GM18517 (cell line): Measurements from ENCODE around the gene CDC42BPA.

Experiments used
- ATAC-seq: cut with Tn5 transposase; IDR thresholded peaks from one replicate; pipeline ENCODE4 v1.9.1; 2021; ENCODE audit warnings: mild to moderate bottlenecking, moderate library complexity; ENCODE audit not compliant: unreplicated experiment

Gene CDC42BPA

DNA sequence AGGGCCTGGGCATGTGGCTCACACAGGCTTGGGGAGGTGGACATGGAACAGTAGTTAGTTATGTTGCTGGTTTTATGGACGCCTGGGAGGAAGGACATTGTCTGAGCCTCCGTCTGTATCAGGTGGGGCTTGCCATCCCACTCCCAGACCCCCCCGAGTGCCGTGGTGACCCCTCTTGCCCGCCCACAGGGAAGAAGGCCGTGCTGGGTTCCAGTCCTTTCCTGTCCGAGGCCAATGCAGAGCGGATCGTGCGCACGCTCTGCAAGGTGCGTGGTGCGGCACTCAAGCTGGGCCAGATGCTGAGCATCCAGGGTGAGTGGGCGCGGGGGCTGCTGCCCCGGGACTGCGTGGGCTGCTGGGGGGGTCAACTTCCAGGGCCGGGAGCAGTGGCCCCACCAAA, 336.5 kb downstream of the CDC42BPA start:
- no peak for ATAC-seq

- ATAC-seq = no peak
Measured at GRCh38 chr1:226981386-226981817, 336.9 kb downstream of the CDC42BPA start.

GRCh38 chr1:226980565-226981385, 337.5 kb downstream of the CDC42BPA start:
- ATAC-seq = no peak

DNA sequence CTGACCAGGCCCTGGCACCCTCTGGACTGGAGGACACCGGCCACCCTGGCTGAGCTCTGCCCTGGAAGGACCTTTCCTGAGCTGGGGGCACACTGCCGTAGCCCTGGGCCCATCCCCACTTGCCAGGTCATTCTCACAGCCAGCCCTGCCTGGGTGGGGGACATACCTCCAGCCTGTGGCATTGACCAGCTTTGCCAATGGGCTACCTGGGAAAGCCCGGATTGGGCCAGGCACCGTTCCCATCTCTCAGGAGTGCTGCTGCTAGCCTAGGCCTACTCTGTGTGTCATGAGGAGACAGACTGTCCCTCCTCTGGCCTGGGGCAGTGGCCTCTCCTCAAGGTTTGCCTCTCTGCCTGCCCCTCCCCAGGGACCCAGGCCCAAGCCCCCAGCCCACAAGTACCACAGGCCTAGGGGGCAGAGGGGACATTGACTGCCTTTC, 338.2 kb downstream of the CDC42BPA start:
- no peak for ATAC-seq

DNA sequence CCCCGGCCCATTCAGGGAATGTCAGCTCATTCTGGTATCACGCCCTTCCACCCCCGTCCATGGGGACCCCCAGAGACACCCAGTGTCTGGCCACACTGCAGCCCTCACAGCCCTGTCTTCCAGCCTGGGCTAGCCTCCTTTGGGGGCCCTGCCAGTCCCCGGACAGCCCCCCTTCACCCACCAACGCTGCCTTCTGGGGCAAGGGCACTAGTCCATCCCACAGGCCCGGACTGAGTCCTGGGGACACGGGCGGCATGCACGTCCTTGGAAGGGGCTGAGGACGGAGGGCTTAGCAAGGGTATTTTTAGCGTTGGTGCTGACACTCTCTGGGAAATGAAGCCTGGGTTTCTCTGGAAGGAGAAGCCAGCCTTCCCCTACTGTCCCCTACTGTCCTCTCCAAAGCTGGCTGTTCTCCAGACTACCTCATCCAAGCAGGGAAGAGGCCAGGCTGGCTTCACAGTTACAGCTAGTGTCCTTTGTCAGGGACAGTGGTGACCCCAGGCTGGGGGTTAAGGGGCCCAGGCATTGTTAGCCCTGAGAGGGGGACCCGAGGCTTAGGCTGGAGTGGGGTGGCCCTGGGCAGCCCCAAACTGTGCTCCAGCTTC, 338.7 kb downstream of the CDC42BPA start:
- no peak for ATAC-seq

GRCh38 chr1:226979115-226979516, 339.2 kb downstream of the CDC42BPA start:
- ATAC-seq = no peak

DNA sequence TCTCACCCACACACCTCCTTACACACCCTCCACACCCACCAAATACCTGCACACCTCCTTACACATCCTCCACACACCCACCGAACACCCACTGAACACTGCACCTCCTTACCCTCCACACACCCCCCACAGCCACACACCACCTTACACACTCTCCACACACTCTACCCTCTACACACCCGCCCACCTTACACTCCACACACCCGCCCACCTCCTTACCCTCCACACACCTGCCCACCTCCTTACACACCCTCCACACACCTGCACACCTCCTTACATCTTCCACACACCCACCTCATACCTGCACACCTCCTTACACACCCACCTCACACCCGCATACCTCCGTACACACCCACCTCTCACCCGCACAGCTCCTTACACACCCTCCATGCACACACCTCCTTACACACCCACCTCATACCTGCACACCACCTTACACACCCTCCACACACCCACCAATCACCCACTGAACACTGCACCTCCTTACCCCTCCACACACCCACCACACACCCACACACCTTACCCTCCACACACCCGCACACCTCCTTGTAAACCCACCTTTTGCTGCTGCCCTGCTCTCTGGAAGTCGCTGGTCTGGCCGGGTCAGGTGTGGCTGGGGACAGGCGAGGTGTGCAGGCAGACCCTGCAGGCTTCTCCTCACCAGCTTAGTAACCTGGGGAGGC, 339.7 kb downstream of the CDC42BPA start:
- ATAC-seq = no peak

GRCh38 chr1:226977643-226978431, 340.5 kb downstream of the CDC42BPA start:
- ATAC-seq = no peak

GRCh38 chr1:226976978-226977642, 341.2 kb downstream of the CDC42BPA start:
- no peak for ATAC-seq

DNA sequence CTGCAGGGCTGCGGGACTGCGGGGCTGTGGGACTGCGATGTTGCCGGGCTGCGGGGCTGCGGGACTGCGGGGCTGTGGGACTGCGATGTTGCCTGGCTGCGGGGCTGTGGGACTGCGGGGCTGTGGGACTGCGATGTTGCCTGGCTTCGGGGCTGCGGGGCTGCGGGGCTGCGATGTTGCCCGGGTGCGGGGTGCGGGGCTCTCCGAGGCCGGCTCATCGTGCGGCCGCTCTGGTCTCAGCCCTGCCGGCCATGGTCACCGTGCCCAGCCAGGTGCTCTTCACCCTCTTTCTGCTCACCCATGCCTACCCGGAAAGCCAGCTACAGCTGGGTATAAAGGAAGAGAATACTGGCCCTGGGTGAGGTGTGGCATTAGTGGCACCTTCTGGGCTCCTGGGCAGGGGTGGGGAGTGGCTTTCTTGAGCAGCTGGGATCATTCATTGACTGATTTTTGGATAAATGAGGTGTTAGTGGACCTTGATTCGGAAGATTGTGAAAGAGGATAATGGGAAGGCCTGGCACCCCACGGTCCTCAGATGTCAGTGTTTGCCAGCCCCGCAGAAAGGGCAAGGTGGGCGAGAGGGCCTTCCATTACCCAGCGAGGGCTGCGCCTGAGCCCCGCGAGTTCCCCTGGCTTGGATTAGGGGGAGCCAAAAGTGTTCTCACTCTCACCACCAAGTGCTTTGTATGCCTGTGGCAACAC, 341.9 kb downstream of the CDC42BPA start:
- ATAC-seq = no peak

GRCh38 chr1:226975259-226976250, 342.7 kb downstream of the CDC42BPA start:
- no peak for ATAC-seq

DNA sequence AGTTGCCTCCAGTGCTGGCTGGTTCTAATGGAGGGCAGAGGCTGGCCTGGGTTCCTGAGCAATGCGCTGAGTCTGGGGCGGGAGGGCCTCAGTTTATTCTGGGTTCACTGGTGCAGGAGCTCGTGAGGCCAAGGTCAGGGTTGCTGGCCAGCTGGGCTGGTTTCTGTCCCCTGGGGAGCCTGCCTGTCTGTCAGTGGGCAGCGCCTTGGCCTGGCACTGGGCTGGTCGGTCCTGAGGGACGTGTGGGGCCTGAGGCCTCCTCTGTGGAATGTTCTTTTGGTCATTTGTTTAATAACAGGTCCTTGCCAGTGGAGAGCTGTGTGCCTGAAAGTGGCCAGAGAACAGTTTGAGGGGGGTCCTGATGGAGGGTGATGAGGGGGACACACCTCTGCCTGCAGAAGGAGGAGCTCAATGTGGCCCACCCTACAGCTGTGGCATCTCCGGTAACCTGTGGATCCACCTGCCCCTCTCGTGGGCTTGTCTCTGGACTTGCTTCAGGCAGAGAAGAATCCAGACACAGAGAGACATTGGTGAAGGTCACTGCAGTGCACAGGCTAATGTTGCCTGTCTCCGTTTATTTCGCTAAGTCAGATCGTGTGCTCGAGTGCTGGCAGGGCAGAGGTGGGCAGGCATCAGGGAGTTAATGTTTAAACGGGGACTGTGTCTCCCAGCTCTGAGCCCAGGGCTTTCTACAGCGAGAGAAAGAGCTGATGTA, 343.6 kb downstream of the CDC42BPA start:
- no peak for ATAC-seq

DNA sequence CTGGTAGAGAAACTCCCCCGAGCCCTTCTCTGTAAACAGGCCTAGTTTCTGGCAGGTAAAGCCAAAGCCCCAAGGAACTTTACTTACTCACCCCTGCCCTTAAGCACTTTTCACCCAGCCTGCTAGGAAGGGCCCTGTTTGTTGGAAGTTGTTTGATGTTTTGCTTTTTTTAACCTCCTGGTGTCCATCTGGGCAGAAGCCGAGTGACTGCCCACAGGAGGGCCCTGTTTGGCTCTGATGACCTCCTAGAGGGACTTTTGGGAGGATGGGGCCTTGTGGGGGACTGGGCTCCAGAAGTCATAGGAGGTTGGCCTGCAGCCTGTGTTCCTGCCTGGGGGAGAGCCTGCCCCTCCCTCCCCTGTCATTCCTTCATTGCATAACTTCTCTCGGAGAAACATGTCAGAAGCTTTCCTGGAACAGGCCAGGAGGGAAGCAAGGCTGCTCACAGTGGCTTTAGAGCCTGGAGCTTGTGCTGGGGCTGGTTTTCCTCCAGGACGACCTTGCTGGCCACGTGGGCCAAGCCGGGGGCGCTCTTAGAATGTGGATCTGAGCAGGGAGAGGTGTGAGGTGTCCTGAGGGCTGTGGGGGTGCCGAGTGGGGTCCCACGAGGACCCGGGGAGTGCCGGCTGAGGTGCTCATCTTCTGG, 344.3 kb downstream of the CDC42BPA start:
- ATAC-seq = no peak

DNA sequence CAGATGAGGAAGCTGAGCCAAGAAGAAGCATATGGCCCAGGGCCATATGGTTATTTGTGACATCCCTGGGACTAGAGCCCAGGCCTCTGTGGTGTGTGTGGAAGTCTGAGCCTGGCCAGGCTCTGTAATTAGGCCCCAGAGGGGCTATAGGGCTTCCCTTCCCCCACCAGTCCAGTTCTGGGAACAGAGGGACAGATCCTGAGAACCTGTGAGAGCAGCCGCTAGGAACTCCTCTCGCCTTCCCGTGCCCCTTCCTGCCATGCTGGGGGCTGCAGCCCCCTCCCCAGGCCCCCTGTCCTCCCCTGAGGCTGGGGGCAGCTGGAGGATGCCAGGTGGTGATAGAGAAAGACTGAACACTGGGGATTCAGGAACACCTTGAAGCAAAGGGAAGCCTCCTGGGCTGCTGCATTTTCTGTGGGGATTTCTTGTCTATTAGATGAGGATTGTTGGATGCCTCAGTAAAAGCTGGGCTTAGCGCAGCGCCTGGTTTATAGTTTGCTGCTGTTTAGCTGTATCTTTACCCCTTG, 344.9 kb downstream of the CDC42BPA start:
- no peak for ATAC-seq

- ATAC-seq = no peak
Measured at GRCh38 chr1:226972931-226973330, 345.4 kb downstream of the CDC42BPA start.

- no peak for ATAC-seq
Measured at GRCh38 chr1:226971765-226972164, 346.5 kb downstream of the CDC42BPA start.

DNA sequence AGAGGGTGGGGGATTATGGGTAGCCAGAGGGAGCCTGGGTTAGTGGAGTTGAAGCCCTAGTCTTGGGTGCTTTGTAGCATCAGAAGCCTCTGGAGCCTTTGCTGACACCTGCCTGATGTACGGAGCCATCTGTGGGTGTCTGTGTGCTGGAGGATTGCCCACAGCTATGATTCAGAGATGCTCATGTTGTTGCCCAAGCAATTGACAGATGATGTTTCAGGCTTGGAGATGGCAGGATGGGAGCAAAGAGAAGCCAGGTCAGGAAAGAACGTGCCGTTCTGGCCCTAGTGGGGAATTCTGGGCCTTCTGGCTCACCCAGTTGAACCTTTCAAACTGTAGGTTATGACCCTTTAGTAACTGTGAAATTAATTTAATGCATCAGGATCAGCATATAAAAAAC, 350.6 kb downstream of the CDC42BPA start:
- no peak for ATAC-seq
